Measurements from ENCODE around the gene AKT3.

AKT3 gene

GRCh38 chr1:243493156-243494129 is 356.6 kb downstream of the AKT3 start:
- no peak for DNase-seq (ENCODE audit: low read depth in 4 of 4, low spot score in 1 of 4)

DNA sequence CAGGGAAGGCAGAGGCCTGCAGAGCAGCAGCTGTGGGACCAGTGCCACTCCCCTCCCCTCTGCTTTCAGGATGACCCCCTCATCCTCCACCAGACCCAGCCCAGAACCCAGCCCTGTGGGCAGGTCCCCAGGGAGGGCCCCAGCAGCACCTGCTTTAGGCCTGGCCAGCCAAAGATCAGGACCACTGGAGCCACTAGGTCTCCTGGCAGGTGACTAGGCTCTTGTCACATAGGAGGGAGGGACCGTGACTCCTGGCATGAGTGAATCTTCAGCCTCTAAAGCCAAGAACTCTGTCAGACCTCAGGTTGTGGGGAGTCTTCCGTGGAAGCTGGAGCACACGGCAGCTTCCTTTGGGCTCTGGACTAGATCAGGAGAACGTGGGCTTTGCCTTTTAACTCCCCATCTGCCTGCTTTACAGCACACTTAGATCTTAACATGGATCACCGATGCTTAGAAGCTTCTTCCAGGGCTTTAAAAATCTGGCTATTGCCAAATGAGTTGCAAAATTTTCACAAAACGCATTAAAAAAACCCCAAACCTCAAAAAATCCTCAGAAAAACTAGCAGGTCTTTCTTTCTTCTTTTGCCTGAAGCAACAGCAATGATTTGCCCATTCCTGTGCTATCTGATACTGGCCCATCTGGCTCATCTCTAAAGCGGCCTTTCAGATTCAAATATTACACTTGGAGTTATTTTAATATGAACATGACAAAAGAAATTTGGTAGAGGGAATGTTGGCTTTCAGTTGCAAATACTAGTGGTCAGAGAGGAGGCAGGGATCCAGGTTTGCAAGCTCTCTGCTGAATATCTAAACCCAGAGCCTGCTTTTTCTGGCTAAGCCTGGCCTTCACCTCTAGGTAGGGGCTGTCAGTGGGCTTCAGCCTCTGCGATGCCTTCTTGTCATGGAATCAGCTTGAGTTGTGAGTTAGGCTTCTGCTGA is 359.0 kb downstream of the AKT3 start:
- DNase-seq (ENCODE audit: low read depth in 4 of 4, low spot score in 1 of 4) = no peak

- DNase-seq (ENCODE audit: low read depth in 4 of 4, low spot score in 1 of 4) = no peak
Measured at GRCh38 chr1:243489681-243490546, 360.1 kb downstream of the AKT3 start.

- DNase-seq (ENCODE audit: low read depth in 4 of 4, low spot score in 1 of 4) = no peak
Measured at GRCh38 chr1:243489158-243489527, 360.9 kb downstream of the AKT3 start.

DNA sequence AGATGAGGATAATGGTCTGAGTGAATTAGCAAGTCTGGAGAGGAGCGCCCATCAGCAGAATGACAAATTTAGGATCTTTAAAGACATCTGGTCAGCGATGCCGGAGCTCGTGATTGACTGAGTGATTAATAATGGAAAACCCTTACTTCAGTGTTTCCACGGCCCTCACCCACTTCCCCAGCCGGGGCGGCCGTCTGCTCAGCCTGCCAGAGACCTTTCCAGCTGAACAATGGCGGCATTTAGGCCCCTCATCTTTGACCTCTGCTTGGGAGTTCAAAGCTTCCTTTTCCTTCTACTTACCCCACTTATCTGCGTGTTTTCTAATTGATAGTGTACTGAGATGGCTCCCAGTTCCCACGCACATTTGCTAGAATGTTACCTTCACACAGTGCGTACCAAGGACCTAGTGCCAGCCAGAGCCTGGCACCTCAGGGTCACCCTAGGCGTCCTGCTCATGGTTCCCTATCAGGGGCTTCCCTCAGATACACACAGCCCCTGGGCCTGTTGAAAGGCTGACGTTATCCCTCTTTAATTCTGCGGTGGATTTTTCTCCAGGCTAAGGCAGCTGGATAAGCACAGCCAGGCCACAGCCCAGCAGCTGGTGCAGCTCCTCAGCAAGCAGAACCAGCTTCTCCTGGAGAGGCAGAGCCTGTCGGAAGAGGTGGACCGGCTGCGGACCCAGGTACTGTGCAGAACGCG is 361.4 kb downstream of the AKT3 start:
- DNase-seq (ENCODE audit: low read depth in 4 of 4, low spot score in 1 of 4) = no peak

GRCh38 chr1:243487649-243488227 is 362.3 kb downstream of the AKT3 start:
- no peak for DNase-seq (ENCODE audit: low read depth in 4 of 4, low spot score in 1 of 4)

GRCh38 chr1:243487036-243487648 is 362.9 kb downstream of the AKT3 start:
- DNase-seq (ENCODE audit: low read depth in 4 of 4, low spot score in 1 of 4) = no peak

GRCh38 chr1:243483952-243484351 is 366.1 kb downstream of the AKT3 start:
- DNase-seq (ENCODE audit: low read depth in 4 of 4, low spot score in 1 of 4) = no peak

GRCh38 chr1:243483071-243483771 is 366.8 kb downstream of the AKT3 start:
- no peak for DNase-seq (ENCODE audit: low read depth in 4 of 4, low spot score in 1 of 4)

- no peak for DNase-seq (ENCODE audit: low read depth in 4 of 4, low spot score in 1 of 4)
Measured at GRCh38 chr1:243482141-243483022, 367.7 kb downstream of the AKT3 start.

- no peak for DNase-seq (ENCODE audit: low read depth in 4 of 4, low spot score in 1 of 4)
Measured at GRCh38 chr1:243481101-243481500, 368.9 kb downstream of the AKT3 start.

DNA sequence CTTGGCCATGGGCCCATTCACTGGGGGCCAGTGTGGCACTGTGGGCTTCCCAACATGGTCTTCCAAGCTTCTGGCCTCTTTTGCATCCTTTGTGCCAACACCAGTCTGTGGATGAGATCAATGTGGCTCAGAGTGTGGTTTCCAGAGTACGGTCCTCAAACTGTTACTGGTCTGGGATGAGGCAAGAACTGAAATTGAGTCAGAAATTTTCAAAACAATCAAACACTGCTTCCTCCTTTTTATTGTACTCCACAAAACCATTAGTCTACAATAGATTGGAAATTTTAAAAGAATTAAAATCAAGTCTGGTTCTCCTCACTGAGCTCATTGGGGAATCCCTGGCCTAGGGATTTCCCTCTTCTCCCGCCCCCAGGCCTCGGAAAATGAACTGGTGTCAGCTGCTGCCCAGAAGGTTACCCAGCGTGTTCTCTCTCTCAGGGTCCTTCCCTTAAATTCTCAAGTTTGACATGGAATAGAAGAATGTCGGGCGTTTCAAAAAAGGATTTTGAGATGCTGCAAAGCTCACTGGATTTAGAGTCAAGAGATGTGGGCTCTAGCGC is 372.2 kb downstream of the AKT3 start:
- DNase-seq (ENCODE audit: low read depth in 4 of 4, low spot score in 1 of 4) = no peak

- DNase-seq (ENCODE audit: low read depth in 4 of 4, low spot score in 1 of 4) = no peak
Measured at GRCh38 chr1:243475966-243476365, 374.1 kb downstream of the AKT3 start.

DNA sequence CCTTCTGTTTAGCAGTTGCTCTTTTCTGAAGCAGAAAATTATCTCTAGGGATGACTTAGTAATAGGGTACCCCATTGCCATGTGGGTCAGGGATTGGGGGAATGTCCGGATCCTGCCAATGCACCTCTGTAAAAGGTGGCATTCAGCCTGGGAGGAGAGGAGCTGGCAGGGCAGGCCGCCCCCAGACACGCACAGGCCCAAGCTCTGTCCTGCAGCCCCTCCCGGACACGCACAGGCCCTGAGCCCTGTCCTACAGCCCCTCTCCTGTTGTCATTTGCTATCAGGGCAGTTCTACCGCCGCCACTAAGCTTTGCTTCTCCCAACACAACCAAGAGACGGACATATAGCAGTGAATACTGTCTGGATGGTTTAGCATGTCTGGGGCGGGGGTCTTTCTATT is 375.1 kb downstream of the AKT3 start:
- no peak for DNase-seq (ENCODE audit: low read depth in 4 of 4, low spot score in 1 of 4)

GRCh38 chr1:243474136-243474881 is 375.7 kb downstream of the AKT3 start:
- DNase-seq (ENCODE audit: low read depth in 4 of 4, low spot score in 1 of 4) = no peak

GRCh38 chr1:243473227-243474135 is 376.6 kb downstream of the AKT3 start:
- no peak for DNase-seq (ENCODE audit: low read depth in 4 of 4, low spot score in 1 of 4)

All from stimulated activated CD4-positive, alpha-beta T cell treated with anti-CD3 and anti-CD28 coated beads, Interleukin-1b, Interleukin-23, amount 100 ng/mL, for 24 hours (primary cell).